Measurements from ENCODE around the gene RBBP7.
"Not testable (repeated sequence)": the region's sequence is repeated elsewhere in the genome, so short reads cannot be mapped to it uniquely, and the experiment has no call there.

Gene RBBP7

DNA sequence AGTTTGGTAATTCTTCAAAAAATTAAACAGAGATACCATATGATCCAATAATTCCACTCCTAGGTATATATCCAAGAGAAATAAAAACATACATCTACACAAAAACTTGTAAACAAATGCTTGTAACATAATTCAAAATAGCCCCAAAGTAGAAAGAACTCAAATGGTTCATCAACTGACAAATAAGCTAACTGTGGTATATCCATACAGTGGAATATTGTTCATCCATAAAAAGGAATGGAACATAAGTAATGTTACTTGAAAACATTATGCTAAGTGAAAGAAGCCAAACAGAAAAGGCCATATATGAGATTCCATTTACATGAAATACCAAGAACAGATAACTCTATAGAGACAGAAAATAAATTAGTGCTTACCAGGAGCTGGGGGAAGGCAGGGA is 13.4 kb downstream of the RBBP7 start:
- DNase-seq = no peak

DNA sequence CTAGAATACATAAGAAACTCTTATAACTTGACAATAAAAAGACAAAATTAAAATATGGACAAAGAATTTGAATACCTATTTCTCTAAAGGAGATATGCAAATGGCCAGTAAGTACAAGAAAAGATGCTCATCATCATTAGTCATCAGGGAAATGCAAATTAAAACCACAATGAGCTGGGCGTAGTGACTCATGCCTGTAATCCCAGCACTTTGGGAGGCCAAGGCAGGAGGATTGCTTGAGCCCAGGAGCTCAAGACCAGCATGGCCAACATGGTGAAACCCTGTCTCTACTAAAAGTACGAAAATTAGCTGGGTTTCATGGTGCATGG is 14.1 kb downstream of the RBBP7 start:
- not testable (repeated sequence) for DNase-seq

- DNase-seq = no peak
Observed at GRCh38 chrX:16855363-16856075, 14.6 kb downstream of the RBBP7 start.

- no peak for DNase-seq
Observed at GRCh38 chrX:16853537-16853936, 16.6 kb downstream of the RBBP7 start.

GRCh38 chrX:16852617-16853179 is 17.5 kb downstream of the RBBP7 start:
- no peak for DNase-seq

GRCh38 chrX:16851827-16852226 is 18.3 kb downstream of the RBBP7 start:
- no peak for DNase-seq

DNA sequence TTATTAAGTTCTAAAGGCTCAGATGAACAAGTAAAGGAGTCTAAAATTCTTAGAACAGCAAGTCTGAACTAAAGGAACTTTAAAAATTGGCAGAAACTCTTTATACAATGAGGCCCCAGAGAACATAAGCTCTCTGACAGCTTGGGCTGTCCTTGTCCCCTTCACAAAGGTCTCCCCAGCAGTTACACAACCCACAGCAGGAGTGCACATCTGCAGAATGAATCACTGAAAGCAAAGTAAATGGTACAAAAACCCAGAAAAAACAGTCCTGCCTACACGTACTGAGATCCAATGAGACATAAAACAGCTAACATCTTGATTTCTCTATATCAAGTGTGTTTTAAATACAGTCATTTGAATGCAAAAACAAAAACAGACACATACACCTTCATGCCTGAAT is 18.7 kb downstream of the RBBP7 start:
- no peak for DNase-seq

GRCh38 chrX:16848541-16848940 is 21.6 kb downstream of the RBBP7 start:
- no peak for DNase-seq

DNA sequence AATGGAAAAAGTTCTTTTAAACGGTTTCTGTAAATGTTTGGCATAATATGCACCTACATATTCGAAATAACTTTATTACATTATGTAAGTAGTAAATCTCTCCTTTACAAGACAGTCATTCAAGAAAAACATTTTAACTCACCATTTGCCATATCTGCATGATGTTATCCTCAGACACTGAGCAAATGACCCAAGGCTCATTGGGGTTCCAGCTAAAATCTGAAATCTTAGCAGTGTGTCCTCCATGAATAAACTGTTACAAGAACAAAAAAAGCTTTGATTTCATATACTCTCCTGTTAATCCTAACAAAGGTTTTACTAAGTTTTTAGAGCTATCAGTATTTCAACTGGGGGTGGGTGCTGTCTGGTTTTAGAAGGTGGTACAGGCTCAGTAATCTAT is 24.5 kb downstream of the RBBP7 start:
- DNase-seq = no peak

GRCh38 chrX:16843208-16843909 is 26.8 kb downstream of the RBBP7 start:
- no peak for DNase-seq

- DNase-seq = no peak
Observed at GRCh38 chrX:16842684-16843083, 27.5 kb downstream of the RBBP7 start.

DNA sequence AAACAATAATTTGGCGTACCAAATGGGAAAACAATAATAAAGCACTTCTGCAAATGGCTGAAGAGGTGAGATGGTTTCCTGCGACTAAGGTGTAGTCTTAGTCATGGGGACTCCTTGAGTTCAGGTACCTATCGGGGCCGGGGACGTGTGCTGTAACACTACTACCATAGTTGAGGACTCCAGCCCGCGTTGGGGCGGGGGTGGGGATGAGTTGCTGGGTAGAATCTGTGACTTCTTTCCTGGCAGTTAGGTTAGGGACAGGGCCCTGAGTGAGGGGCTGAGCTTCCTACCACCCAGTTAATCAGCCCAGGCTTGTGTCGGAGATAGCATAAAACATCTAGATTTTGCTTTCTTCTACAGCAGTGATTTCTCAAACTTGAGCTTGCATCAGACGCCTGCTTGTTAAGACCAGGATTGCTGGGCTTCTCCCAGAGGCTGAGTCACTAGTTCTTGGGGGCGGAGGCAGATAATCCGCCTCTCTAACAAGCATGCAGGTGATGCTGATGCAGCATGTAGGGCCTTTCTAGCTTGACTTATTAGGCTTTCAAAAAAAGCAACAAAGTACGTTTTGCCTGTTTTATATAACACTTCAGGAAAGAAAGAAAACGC is 30.2 kb downstream of the RBBP7 start:
- DNase-seq = no peak

- DNase-seq = no peak
Observed at GRCh38 chrX:16839219-16839851, 30.8 kb downstream of the RBBP7 start.

DNA sequence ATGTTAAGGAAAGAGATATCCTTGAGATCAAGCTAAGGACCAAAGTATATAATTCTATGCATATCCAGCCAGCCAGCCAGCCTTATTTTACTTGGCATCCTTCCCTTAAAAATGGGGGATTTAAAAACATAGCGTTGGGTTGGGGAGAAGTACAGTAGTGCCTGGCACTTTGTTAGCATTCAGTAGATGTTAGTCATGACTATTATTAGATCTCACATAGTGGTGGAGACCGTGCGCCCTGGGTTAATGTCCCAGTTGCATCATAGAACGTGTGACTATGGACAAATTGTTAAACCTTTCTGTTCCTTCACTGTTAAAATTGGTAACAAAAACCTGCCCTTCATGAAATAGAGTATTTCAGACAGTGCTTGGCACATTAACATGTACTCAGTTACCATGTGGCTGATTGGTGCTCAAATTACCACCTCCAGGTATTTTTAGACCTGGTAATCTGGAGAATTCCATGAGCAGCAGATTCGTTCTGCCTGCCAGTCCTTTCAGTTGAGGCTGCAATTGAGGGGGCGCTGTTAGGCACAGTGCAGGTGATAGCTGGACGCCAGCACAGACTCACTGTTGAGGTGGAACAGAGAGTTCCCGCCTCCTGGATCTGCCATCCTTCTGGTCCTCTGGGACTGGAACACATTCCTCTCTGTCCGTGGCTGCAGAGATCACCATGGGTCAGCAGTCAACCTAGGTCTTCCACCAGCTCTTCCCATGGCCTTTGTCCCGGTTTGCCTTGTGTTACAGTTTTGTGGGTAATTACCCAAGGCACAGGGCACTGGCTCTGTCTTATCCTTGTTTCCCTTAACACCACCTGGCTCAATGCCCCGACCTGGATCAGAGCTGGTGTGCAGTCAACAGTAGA is 31.7 kb downstream of the RBBP7 start:
- no peak for DNase-seq

- no peak for DNase-seq
Observed at GRCh38 chrX:16836371-16836770, 33.8 kb downstream of the RBBP7 start.

DNA sequence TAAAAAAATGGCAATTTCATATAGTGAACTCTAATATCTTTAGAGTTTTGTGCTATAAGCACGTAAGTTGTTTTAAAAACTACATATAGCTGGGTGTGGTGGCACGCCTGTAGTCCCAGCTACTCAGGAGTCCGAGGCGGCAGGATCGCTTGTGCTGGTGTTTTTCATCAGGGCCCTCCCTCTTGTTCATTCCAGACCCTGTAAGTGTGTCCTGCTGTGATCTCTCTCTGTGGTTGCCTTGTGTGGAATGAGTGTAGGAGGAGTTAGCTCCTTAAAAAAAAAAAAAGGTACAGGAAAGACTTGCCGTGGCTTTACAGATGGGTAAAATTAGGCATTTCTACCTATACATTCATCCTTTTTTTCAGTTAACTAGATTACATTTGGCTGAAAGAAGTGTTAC is 35.4 kb downstream of the RBBP7 start:
- DNase-seq = no peak

DNA sequence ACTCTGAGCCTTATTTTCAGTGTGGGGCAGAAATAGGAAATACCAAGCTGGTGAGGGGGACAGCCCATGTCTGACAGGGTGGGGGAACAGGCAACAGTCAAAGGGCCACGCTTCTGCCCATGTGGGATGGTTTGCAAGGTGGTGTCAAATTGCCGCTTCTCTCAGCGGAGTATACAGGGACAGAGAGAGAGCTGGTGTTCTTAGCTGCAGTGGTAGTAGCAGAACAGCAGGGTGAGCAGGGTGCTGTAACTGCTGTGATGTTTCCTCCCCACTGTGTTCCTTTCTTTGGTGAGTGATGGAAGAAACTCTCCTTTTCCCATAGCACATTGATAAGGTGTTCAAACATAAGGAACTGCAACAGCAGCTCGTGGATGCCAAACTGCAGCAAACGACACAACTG is 37.9 kb downstream of the RBBP7 start:
- DNase-seq = no peak

DNA sequence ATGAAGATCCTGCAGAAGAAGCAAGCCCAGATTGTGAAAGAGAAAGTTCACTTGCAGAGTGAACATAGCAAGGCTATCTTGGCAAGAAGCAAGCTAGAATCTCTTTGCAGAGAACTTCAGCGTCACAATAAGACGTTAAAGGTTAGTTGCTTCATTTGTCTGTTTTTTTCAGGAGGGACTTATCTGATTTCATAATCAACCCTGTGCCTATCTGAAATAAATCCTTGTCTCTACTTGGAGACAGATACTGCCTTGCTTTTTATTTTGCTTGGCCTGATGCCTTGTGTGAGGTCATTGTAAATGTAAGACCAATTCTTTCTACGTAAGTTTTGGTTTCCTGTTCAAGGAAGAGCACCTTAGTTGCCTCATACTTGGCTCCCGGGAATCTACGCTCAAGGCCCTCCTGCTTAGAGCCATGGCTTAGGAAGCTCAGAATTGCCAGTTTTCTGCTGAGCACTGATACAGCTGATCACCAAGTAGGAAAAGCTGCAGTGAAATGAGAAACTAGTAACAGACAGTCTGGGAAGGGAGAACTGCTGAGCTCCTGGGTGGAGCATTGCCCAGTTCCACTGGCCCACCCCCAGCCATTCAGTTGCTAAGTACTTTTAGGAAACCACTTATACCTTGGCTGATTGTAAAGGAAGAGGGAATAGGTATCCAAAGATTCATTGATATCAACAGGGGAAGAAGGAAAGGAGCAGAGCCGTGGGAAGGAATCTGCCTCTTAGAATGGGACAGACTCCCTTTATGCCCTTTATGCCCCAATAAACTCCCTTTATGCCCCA is 41.8 kb downstream of the RBBP7 start:
- no peak for DNase-seq

- DNase-seq = no peak
Observed at GRCh38 chrX:16827225-16827624, 42.9 kb downstream of the RBBP7 start.

DNA sequence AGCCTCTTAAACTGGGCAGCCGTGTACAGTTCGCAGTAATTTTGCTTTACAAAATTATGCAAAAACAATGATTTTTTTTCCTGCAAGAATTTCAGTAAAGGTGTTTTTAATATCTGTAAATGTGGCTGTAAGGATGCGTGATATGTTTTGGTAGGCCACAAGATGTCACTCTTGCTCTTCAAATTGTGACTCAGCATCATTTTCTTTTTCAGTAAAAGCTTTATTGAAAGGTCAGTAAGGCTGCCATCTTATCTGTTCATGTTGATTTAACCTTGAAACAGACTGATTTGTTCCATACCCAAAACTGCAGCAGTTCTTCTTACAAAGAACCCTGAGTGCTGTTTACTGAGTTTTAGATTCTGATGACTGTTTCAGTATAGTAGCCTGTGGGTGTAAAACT is 44.0 kb downstream of the RBBP7 start:
- DNase-seq = peak; percentile 35

- DNase-seq = no peak
Observed at GRCh38 chrX:16825264-16826035, 44.7 kb downstream of the RBBP7 start.

Data from NCI-H1417 treated with DMSO at 0.1 percent for 48 hours (cell line).